GM21528 (cell line): Measurements from ENCODE around the gene CBX2.
"Not testable (repeated sequence)": the region's sequence is repeated elsewhere in the genome, so short reads cannot be mapped to it uniquely, and the experiment has no call there.

ENCODE experiments used
- ATAC-seq: cut with Tn5 transposase; IDR thresholded peaks from one replicate; pipeline ENCODE4 v1.9.1; 2021; ENCODE audit warnings: mild to moderate bottlenecking, moderate library complexity; ENCODE audit not compliant: unreplicated experiment, low FRiP score

CBX2 gene

DNA sequence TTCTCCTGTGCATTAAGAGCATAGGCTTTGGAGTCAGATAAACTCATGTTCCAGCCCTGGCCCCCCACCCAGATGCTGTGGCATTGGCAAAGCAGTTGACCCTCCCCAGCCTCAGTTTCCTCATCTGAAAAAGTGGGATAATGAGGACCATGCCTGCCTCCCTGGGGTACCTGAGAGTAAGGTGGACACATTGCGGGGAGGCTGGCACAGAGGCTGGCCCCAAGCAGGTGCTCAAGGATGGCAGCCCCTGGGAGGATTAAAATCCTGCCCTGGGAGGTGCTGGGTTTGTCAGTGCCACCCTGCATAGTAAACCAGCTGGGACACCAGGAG, 35.4 kb upstream of the CBX2 start:
- ATAC-seq: no peak

GRCh38 chr17:79742951-79743476, 34.9 kb upstream of the CBX2 start:
- no peak for ATAC-seq

- no peak for ATAC-seq
Observed at GRCh38 chr17:79743614-79744013, 34.3 kb upstream of the CBX2 start.

- ATAC-seq: no peak
Observed at GRCh38 chr17:79745641-79746105, 32.3 kb upstream of the CBX2 start.

DNA sequence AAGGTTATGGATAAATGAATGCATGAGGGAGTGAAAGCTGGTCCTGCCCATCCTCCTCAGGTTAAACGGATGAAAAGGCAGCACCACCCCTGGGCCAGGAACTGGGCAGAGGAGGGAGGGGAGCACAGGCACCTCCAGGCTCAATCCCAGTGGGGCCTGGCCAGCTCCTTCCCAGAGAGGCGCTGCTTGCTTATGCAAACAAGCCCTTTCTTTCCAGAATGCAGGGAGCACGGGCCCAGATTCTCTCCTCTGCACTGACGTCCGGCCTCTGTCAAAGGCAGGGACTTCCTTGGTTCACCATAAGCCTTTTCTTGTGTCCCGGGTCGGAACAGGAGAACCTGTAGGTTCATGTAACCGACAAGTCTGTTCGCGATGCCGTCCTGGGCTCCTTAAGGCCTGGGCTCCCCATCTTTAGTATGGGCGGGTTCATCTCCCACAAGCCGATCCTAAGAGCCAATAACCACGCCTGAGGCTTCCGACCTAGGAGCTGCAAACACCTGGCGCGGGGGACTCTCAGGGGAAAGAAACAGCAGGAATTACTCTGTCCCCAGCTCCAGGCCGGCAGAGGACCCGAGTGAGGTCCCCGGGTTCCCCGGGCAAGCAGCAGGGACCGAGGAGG, 30.9 kb upstream of the CBX2 start:
- no peak for ATAC-seq

GRCh38 chr17:79747508-79748294, 30.2 kb upstream of the CBX2 start:
- ATAC-seq: no peak

- no peak for ATAC-seq
Observed at GRCh38 chr17:79748295-79749099, 29.5 kb upstream of the CBX2 start.

DNA sequence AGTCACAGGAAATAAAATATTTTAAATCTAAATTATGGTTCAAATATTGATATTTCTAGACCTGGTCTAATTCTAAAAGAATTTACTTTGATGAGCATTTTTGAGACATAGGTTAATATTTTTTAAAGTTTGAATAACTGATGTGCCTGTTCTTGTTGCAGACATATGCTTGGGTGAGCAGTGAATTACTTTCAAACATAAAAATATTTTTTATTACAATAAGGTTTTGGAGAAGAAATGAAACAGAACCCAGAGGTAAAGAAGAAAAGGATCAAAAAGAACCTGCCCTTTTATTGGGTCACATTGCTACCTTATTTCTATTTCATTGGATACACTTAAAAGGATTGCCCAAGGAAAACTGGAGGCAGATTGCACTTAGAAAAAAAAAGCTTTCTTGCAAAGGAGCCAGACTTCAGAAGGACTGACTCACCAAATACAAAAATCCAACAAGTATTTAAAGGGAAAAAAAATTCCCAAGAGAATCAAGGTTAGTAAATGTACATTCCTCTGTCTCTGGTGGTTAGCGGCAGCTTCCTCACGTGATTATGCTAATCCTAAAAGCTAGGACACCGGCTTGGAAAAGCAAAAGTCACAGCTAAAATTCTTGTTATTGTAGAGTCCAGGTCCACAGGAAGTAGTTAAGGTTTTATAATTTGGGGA, 28.7 kb upstream of the CBX2 start:
- no peak for ATAC-seq

- no peak for ATAC-seq
Observed at GRCh38 chr17:79749958-79750357, 28.0 kb upstream of the CBX2 start.

DNA sequence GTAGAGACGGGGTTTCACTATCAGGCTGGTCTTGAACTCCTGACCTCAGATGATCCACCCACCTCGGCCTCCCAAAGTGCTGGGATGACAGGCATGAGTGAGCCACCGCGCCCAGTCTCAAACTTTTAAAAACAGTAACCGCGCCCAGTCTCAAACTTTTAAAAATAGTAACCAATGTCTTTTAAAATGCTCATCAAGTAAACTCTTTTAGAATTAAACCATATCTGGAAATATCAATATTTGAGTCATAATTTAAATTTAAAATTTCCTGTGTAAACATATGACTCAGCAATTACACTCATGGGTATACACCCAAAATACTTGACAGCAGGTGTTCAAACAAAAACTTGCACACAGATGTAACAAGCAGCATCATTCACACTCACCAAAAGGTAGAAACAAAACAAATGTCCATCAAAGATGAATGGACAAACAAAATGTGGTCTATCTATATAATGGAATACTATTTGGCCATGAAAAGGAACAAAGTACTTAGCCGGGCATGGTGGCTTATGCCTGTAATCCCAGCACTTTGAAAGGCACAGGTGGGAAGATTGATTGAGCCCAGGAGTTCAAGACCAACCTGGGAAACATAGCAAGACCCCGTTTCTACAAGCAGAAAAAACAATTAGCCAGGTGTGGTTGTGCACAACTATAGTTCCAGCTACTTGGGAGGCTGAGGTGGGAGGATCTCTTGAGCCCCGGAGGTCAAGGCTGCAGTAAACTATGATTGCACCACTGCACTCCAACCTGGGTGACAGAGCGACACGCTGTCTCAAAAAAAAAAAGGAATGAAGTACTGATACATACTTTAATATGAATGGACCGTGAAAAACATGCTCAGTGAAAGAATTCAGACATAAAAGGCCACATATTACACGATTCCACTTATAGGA, 27.1 kb upstream of the CBX2 start:
- ATAC-seq: no peak

DNA sequence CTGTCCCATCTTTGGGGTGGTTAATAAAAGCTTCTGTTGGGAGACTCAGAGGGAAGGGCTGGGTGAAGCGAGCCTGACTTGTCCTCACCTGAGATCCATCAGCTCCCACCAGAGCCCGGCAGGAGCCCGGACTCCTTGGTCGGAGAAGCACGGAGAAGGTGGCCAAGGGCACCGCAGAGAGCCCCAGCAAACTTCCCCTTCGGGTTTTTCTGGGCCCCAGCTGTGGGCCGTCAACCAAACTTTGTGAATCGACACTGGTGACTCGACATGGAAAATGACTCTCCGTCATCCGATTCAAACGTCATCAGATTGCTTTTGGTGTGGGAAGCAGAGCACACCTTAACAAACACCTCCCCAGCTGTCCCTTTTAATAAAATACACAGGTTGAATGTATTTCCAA, 25.8 kb upstream of the CBX2 start:
- no peak for ATAC-seq

DNA sequence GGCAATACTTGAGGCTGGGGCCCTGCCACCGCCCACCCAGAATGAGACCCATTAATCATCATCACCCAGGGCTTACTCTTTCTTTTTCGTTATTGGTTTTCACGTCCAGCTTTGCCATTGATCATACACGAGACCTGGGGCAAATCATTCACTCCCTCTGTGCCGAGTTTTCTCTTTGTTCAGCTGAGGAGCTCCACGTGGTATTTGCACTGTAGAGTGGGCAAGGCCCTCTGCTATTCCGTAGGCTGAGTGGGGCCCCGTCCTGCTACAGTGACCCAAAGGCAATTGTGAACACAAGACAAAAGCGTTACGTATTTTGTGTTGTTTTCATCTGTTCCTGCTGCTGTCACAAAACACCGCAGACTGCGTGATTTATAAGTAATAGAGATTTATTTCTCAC, 23.6 kb upstream of the CBX2 start:
- no peak for ATAC-seq

GRCh38 chr17:79754903-79755302, 23.0 kb upstream of the CBX2 start:
- not testable (repeated sequence) for ATAC-seq

DNA sequence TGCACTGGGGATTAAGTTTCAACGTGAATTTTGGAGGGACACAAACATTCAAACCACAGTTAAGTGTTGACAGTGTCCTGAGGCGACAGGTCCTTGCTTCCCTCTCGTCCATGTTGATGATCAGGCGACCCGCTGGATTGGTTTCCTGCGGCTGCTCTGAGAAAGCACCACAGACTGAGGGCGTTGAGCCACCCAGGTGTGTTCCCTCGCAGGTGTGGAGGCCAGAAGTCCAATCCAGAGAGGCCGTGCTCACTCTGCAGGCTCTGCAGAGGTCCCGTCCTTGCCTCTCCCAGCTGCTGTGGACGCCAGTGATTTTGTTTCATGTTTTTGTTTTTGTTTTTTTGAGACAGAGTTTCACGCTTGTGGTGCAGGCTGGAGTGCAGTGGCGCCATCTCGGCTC, 22.4 kb upstream of the CBX2 start:
- no peak for ATAC-seq

DNA sequence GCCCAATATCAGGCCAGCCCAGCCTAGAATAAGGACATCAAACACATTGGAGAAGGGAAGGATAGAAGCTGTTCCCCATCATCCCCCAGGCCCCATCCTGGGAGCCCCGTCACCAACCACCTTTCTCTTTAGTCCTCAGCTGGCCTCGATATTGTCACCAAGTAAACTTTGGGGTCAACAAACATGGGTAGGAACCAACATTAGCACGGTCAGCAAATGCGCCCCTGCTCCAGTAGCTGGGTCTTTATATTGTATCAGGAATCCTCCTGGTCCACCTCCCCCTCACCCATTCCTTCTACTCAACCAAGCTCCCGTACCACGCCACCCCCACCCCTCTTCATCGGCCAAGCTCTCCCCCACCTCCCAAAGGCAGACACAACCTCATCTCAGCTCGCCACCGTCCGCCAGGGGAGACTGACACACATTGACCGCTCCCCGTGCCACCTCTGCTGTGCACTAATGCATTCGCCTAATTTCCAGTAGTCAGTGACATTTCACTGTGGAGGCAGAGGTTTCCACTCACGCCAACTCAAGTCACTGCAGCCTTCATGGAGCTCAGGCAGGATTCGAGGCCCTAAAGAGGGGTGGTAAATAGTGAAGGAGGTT, 20.7 kb upstream of the CBX2 start:
- ATAC-seq: no peak

DNA sequence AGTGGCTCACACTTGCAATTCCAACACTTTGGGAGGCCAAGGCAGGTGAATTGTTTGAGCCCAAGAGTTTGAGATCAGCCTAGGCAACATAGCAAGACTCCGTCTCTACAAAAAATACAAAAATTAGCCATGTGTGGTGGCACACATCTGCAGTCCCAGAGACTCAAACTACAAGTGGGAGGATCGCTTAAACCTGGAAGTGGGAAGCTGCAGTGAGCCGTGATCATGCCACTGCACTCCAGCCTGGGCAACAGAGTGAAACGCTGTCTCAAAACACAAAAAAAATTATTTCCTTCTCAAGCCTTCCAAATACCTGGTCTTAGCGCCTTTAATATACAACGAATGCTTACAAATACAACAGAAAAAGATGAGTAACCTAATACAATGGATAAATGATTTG, 19.7 kb upstream of the CBX2 start:
- ATAC-seq: no peak

DNA sequence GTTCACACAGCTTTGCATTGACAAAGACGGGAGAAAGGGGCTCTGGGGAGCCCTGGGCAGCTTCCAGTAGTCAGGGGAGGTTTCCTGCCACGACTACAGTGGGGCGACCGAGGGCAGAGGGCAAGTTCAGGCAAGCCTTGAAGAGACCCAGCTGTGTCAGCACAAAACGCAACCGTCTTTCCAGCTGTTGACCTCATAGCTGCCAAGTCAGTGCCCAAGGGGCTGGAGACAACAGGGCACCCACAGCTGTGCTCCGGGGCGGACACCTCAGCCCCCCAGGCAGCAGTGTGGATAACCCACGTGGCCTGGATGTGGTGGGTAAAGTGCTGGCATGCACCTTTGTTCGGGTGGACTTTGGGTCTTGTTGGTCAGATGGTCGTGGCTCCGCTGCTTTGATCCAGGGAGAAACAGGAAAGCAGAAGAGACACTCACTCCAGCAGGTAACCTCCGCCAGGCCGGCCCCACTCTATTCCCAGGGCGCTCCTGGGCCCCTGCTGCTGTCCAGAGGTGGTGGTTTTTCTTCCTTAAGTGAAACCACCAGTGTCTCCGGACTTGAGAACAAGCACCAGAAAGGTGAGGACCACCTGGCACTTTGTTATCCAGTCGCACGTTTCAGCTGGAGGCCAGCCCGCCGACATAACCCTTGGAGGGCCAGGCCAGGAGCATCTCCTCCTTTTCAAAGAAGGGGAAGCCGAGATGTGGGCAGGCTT, 17.6 kb upstream of the CBX2 start:
- no peak for ATAC-seq

DNA sequence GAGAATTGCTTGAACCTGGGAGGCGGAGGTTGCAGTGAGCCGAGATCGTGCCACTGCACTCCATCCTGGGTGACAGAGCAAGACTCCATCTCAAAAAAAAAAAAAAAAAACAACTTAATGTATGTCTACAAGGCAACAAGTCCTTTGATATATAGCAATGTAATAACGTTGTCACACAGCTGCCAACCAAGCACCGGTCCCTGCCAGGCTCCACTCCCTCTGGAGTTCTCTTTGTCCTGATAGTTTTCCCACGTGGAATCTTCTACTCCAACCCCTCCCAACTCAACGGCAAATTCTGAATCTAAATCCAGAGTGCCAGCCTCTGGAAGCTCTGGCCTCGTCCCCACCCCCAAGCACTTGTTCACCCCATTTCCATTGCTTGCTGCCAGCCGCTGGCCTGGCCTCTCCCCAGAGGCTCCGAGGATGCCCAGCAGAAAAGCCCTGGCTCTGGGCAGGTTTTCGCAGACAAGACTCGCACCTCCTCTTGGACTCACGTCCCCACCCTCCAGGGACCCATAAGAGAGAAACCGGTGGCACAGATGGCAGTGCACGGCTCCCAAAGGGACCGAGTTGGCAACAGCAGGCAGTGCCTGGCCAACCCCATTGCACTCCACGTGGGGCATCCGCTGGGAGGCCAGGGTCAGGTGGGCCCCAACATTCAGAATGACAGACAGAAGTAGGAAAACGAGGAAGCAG, 15.9 kb upstream of the CBX2 start:
- no peak for ATAC-seq
